ENCODE results near the gene CRAT. TPM values are rescaled to one million over a fixed set of nuclear protein-coding genes. Genes with fewer than 3 reads are reported as not detected.

The CRAT gene
- total RNA-seq, 1 experiment from 2014 or later, result 10.1 TPM

DNA sequence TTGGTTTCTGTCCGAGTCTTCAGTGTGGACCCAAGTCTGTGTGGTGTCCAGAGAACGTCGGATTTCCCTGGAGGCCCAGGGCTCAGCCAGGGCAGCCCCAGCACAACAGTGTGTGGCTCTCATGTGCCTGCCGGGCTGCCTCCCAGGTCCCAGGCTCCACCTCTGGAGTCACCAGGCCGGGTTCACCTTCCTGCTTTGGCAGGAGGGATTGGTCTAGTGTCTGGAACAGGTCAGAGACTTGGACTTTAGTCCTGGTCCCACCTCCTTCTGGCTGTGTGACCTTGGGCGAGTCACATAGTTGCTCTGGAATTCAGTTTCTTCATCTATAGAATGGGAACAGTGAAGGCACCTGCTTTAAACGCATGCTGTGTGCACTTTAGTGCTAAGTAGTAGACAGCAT, 26.5 kb downstream of the CRAT start:
- Histone ChIP-seq H3K4me3 (ENCODE audit: low read depth, low read length, poor library complexity, severe bottlenecking) (no peak overlapping the region), H3K4me1 (ENCODE audit: insufficient read depth, low read length, poor library complexity, severe bottlenecking) (peaks cover 15% of the 10 kb centered on the region), H3K27ac (ENCODE audit: low read depth, low read length, poor library complexity, severe bottlenecking) (no peak overlapping the region), H3K27me3 (replicated peaks; ENCODE audit: insufficient read depth, low read depth, low read length, poor library complexity) (no peaks in the 10 kb centered on the region), H3K9me3 (ENCODE audit: low read depth, low read length, poor library complexity, severe bottlenecking) (no peaks in the 10 kb centered on the region), H3K36me3 (ENCODE audit: insufficient read depth, low read length, poor library complexity, severe bottlenecking) (peaks cover 27% of the 10 kb centered on the region)
- ChIA-PET POLR2A (ENCODE audit: low non-redundant PET) (no interaction called here), CTCF (no interaction called here)
- intact Hi-C loops (cut with micrococcal nuclease; ENCODE audit: unreplicated experiment), result no loop called here
- TF ChIP-seq, protein P1, sequence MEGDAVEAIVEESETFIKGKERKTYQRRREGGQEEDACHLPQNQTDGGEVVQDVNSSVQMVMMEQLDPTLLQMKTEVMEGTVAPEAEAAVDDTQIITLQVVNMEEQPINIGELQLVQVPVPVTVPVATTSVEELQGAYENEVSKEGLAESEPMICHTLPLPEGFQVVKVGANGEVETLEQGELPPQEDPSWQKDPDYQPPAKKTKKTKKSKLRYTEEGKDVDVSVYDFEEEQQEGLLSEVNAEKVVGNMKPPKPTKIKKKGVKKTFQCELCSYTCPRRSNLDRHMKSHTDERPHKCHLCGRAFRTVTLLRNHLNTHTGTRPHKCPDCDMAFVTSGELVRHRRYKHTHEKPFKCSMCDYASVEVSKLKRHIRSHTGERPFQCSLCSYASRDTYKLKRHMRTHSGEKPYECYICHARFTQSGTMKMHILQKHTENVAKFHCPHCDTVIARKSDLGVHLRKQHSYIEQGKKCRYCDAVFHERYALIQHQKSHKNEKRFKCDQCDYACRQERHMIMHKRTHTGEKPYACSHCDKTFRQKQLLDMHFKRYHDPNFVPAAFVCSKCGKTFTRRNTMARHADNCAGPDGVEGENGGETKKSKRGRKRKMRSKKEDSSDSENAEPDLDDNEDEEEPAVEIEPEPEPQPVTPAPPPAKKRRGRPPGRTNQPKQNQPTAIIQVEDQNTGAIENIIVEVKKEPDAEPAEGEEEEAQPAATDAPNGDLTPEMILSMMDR (conservative IDR thresholded peaks at IDR 0.05; ENCODE audit: low read depth, low read length), result no peak
- TF ChIP-seq EZH2 (IDR thresholded peaks at IDR 0.05; ENCODE audit: borderline replicate concordance, low read depth, low read length, poor library complexity, severe bottlenecking), result no peak
- no TSS peak for BruUV-seq (replicated peaks)
- DNase-seq (ENCODE audit: low spot score), result no peak

DNA sequence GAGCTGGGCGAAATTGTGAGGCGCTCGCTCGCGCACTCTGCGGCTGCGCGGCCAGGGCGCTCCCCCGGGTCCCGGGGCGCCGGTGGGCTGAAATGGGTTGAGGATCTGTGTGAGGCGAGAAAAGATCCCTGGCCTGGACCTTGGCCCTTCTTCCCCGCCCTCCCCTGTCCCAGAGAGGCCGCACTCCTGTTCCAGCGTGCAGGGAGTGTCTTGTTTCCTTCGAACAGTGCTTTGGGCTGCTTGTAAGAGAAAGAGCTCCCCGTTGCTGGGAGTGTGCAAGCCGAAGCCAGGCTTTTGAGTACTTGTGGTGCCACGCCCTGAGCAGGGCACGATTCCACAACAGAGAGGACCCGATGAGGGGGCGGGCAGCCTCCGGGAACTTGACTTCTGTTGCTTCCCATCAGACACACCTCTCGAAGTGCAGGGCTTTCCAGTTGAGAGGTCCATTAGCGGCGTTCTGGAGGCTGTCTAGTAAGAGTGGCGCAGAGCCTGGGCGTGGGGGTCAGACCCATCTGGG, 29.1 kb downstream of the CRAT start:
- BruUV-seq (replicated peaks), result TSS peak; percentile 61
- TF ChIP-seq, protein P1 (conservative IDR thresholded peaks at IDR 0.05; ENCODE audit: low read depth, low read length), result no peak
- TF ChIP-seq EZH2 (IDR thresholded peaks at IDR 0.05; ENCODE audit: borderline replicate concordance, low read depth, low read length, poor library complexity, severe bottlenecking), result no peak
- peak overlapping the region; percentile 82 for H3K4me3 ChIP-seq (ENCODE audit: low read depth, low read length, poor library complexity, severe bottlenecking)
- POLR2A ChIA-PET (ENCODE audit: low non-redundant PET), result no interaction called here
- no peak for DNase-seq (ENCODE audit: low spot score)
- H3K27ac ChIP-seq (ENCODE audit: low read depth, low read length, poor library complexity, severe bottlenecking), result peak overlapping the region; percentile 83
- CTCF ChIA-PET, result interaction anchor here (0.7 kb wide), 1 partner anchor 53 kb away, joined by 3 read pairs; the partner anchor contains the start of gene SH3GLB2
- intact Hi-C loops (cut with micrococcal nuclease; ENCODE audit: unreplicated experiment), result loop anchor here (2.0 kb wide), 1 partner anchor 29 kb away; the partner anchor contains the start of genes CRAT and PTPA
- peaks cover 13% of the 10 kb centered on the region for H3K36me3 ChIP-seq (ENCODE audit: insufficient read depth, low read length, poor library complexity, severe bottlenecking)
- H3K9me3 ChIP-seq (ENCODE audit: low read depth, low read length, poor library complexity, severe bottlenecking), result no peaks in the 10 kb centered on the region
- H3K27me3 ChIP-seq (replicated peaks; ENCODE audit: insufficient read depth, low read depth, low read length, poor library complexity), result no peaks in the 10 kb centered on the region
- H3K4me1 ChIP-seq (ENCODE audit: insufficient read depth, low read length, poor library complexity, severe bottlenecking), result peaks cover 15% of the 10 kb centered on the region

DNA sequence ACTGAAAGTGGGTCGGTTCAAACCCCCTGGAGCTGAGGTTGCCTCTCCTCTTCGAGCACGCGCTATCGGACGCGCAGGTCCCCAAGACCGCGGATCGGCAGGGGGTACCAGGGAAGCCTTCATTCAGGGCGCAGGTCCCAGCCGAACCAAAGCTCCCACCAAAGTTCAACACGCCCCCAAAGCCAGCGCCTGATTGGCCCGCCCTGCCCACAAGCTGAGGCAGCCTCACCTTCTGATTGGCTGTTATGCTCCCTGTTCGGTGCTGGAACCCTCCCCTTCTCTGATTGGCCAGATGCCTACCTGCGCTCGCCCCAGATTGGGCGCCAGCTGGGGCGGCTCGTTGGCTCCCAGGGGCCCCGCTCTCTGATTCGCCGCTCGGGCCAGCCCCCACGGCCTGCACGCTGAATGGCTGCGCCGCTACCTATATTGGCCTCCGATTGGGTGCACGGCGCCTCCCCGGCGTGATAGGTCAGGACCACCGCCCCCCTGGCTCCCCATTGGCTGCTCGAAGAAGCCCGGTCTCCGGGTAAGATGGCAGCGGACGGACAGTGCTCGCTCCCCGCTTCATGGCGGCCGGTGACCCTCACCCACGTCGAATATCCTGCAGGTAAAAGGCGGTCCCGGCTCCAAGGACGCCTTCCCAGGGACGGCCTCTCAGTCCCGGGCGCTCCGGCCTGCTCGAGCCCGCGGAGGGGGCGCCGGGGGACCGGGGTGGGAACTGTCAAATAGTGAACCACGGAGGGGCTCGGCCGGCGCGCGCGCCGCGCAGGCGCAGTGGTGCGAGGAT, 29.8 kb downstream of the CRAT start, which contains the start of gene DOLPP1:
Gene DOLPP1, plus strand, starts transcription at position 511 of the 787 bp plus-strand sequence. Its CDS starts 21 bp downstream, at position 532.
- intact Hi-C loops (cut with micrococcal nuclease; ENCODE audit: unreplicated experiment), result loop anchor here (2.0 kb wide), 1 partner anchor 30 kb away; the partner anchor contains the start of genes CRAT and PTPA
- Histone ChIP-seq H3K4me3 (ENCODE audit: low read depth, low read length, poor library complexity, severe bottlenecking) (peak within 1 kb of the TSS; percentile 82), H3K27ac (ENCODE audit: low read depth, low read length, poor library complexity, severe bottlenecking) (peak within 1 kb of the TSS; percentile 83), H3K9me3 (ENCODE audit: low read depth, low read length, poor library complexity, severe bottlenecking) (no peaks in the 10 kb centered on the region), H3K4me1 (ENCODE audit: insufficient read depth, low read length, poor library complexity, severe bottlenecking) (peaks cover 15% of the 10 kb centered on the region), H3K36me3 (ENCODE audit: insufficient read depth, low read length, poor library complexity, severe bottlenecking) (peaks cover 8% of the 10 kb centered on the region), H3K27me3 (replicated peaks; ENCODE audit: insufficient read depth, low read depth, low read length, poor library complexity) (no peaks in the 10 kb centered on the region)
- CTCF ChIA-PET, result interaction anchor here (0.7 to 0.9 kb wide), 2 partner anchors 42 to 53 kb away, joined by 3 to 10 read pairs; partner anchors contain the start of gene SH3GLB2
- TF ChIP-seq EZH2 (IDR thresholded peaks at IDR 0.05; ENCODE audit: borderline replicate concordance, low read depth, low read length, poor library complexity, severe bottlenecking), result no peak
- TF ChIP-seq, protein P1 (conservative IDR thresholded peaks at IDR 0.05; ENCODE audit: low read depth, low read length), result no peak
- no TSS peak for BruUV-seq (replicated peaks)
- POLR2A ChIA-PET (ENCODE audit: low non-redundant PET), result no interaction called here
- peak; percentile 100 for DNase-seq (ENCODE audit: low spot score)

All from A673 (cell line).